IPS-15b (cell line): ENCODE measurements around the gene SAFB.

Experiments
- H3K27me3 ChIP-seq: one replicate; pipeline ENCODE4 v1.6.1; 2013; ENCODE audit warnings: low read length; ENCODE audit not compliant: control insufficient read depth, insufficient read depth
- H3K36me3 ChIP-seq: one replicate; pipeline ENCODE4 v1.6.1; 2013; ENCODE audit warnings: low read length; ENCODE audit not compliant: control insufficient read depth, insufficient read depth
- H3K4me1 ChIP-seq: one replicate; pipeline ENCODE4 v1.6.1; 2013; ENCODE audit warnings: mild to moderate bottlenecking, low read length; ENCODE audit not compliant: control insufficient read depth, insufficient read depth
- H3K4me3 ChIP-seq: one replicate; pipeline ENCODE4 v1.5.1; 2013; ENCODE audit warnings: low read depth, low read length
- H3K9ac ChIP-seq: one replicate; pipeline ENCODE4 v1.6.1; 2013; ENCODE audit warnings: low read depth, mild to moderate bottlenecking, low read length
- H3K9me3 ChIP-seq: one replicate; pipeline ENCODE4 v1.6.1; 2013; ENCODE audit warnings: mild to moderate bottlenecking, low read length; ENCODE audit not compliant: control insufficient read depth, insufficient read depth

The SAFB gene

GRCh38 chr19:5674714-5675113, 51.8 kb downstream of the SAFB start:
- Histone ChIP-seq H3K9ac (no peak overlapping the region), H3K27me3 (no peaks in the 10 kb centered on the region), H3K9me3 (no peaks in the 10 kb centered on the region), H3K36me3 (peaks cover 18% of the 10 kb centered on the region), H3K4me1 (no peaks in the 10 kb centered on the region), H3K4me3 (no peak overlapping the region)

DNA sequence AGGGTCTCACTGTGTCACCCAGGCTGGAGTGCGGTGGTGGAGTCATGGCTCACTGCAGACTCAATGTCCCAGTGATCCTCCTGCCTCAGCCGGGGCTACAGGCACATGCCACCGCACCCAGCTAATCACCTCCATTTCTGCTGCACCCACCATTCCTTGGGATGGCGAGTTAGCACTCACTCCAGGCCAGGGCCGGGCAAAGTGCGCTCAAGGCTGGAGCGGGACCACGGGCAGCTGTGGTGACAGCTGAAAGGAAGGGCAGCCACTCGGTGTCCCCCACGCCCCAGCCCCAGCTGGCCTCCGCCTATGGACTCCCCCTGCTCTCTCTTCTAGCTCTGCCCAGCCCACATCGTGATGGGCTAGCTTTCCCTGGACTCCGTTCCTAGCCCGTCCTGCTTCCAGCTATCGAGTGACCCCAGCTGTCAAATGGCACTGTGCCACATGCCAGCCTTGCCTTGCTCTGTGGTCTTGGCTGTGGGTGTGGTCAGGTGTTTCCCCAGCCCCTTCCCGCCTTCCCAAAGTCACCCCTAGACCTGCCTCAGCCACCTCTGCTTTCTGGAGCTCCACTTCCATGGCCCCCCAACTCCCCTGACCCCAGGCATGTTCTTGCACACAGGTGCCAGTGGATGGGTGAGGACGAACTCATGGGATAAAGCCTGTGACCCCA, 53.4 kb downstream of the SAFB start:
- Histone ChIP-seq H3K9ac (no peak overlapping the region), H3K36me3 (peaks cover 16% of the 10 kb centered on the region), H3K4me1 (no peaks in the 10 kb centered on the region), H3K27me3 (no peaks in the 10 kb centered on the region), H3K4me3 (no peak overlapping the region), H3K9me3 (no peaks in the 10 kb centered on the region)

DNA sequence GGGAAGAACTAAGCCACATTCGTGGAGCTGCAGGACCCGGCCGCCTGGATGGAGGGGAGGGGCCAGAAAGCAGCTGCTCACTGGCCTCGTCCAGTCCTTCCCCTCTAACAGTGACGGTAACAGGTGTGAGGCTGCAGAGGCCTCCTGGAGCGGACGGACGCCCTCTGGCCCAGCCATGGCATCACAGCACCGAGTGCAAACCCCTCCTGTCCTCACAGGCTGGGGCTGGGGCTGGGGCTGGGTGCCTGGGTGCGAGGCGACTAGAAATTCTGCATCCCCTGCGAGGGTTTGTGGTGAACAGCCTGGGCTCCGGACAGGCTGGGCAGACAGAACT, 53.9 kb downstream of the SAFB start:
- Histone ChIP-seq H3K36me3 (peaks cover 13% of the 10 kb centered on the region), H3K4me1 (no peaks in the 10 kb centered on the region), H3K9me3 (no peaks in the 10 kb centered on the region), H3K9ac (no peak overlapping the region), H3K4me3 (no peak overlapping the region), H3K27me3 (peaks cover 2% of the 10 kb centered on the region)

- Histone ChIP-seq H3K4me1 (no peaks in the 10 kb centered on the region), H3K36me3 (peaks cover 10% of the 10 kb centered on the region), H3K9ac (no peak overlapping the region)
Measured at GRCh38 chr19:5677136-5677535, 54.3 kb downstream of the SAFB start.

GRCh38 chr19:5677580-5677979, 54.7 kb downstream of the SAFB start:
- H3K4me1 ChIP-seq: no peaks in the 10 kb centered on the region
- no peak overlapping the region for H3K9ac ChIP-seq
- H3K36me3 ChIP-seq: peaks cover 10% of the 10 kb centered on the region
- H3K27me3 ChIP-seq: peaks cover 2% of the 10 kb centered on the region
- no peaks in the 10 kb centered on the region for H3K9me3 ChIP-seq
- H3K4me3 ChIP-seq: no peak overlapping the region

More at GRCh38 chr19:5677136-5677535, 54.3 kb downstream of the SAFB start:
- Histone ChIP-seq H3K9me3 (no peaks in the 10 kb centered on the region), H3K27me3 (peaks cover 2% of the 10 kb centered on the region), H3K4me3 (no peak overlapping the region)

DNA sequence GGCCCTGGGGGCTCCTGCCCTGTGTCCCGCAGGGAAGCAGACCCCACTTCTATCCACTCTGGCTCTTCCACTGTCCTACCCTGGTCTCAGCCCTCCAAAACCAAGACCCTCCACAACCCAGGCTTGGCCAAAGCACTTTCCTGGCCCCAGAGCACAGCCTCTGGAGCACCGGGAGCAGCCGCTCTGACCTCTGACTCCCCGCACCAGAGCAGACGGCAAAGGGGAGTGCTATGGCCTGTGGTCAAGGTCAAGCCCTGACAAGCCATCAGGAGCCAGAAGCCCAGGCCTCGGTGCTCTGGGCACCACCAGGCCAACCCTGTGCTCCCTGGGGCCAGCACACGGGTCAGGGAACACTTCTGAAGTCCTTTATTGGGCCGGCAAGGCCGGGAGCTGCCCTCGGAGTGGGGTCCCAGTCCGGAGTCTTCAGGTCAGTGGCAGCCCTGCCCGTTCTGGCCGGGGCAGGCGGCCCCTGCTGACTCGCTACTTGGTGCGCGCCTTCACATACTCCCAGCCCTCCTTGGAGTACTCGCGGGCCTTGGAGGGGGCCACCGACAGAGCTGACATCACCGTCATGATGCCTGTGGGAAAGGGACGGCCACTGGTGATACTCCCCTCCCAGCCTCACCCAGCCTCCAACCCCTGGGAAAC, 55.3 kb downstream of the SAFB start:
- Histone ChIP-seq H3K4me3 (no peak overlapping the region), H3K9me3 (no peaks in the 10 kb centered on the region), H3K36me3 (peaks cover 10% of the 10 kb centered on the region), H3K4me1 (no peaks in the 10 kb centered on the region), H3K27me3 (peaks cover 2% of the 10 kb centered on the region), H3K9ac (no peak overlapping the region)

GRCh38 chr19:5679289-5680083, 56.6 kb downstream of the SAFB start:
- peak overlapping the region; percentile 81 for H3K9ac ChIP-seq
- H3K9me3 ChIP-seq: no peaks in the 10 kb centered on the region
- peak overlapping the region; percentile 90 for H3K4me3 ChIP-seq
- peaks cover 10% of the 10 kb centered on the region for H3K36me3 ChIP-seq
- H3K27me3 ChIP-seq: peaks cover 2% of the 10 kb centered on the region
- no peaks in the 10 kb centered on the region for H3K4me1 ChIP-seq

DNA sequence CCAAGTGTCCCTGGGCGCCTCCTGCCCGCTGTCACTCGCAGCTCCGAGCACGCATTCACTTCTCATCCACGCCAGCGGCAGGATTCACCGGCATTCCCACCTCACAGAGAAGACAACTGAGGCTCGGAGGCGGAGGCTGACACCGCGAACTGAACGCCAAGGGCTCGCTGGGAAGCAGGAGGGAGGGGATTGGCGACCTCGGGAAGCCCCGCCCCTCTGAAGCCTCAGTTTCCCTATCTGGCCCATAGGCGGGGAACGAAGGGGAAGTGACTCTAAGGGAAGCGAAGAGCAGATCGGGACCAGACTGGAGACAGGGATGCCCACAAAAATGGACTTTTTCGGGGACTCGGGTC, 57.2 kb downstream of the SAFB start:
- peak overlapping the region; percentile 81 for H3K9ac ChIP-seq

GRCh38 chr19:5680437-5681368, 57.8 kb downstream of the SAFB start, which contains the start of the genes HSD11B1L and MICOS13:
Gene HSD11B1L (plus strand): TSS chr19:5681027. CDS start chr19:5684833, 3,806 bp downstream.
Gene MICOS13 (minus strand): TSS chr19:5680516. CDS start chr19:5680486, 30 bp downstream.
- Histone ChIP-seq H3K4me3 (peak within 1 kb of the TSS; percentile 90), H3K4me1 (no peaks in the 10 kb centered on the region), H3K36me3 (peaks cover 10% of the 10 kb centered on the region), H3K27me3 (peaks cover 2% of the 10 kb centered on the region), H3K9ac (peak within 1 kb of the TSS; percentile 81), H3K9me3 (no peaks in the 10 kb centered on the region)

More for the DNA sequence above, 57.2 kb downstream of the SAFB start:
- H3K36me3 ChIP-seq: peaks cover 10% of the 10 kb centered on the region
- peaks cover 2% of the 10 kb centered on the region for H3K27me3 ChIP-seq
- H3K4me3 ChIP-seq: peak overlapping the region; percentile 90
- no peaks in the 10 kb centered on the region for H3K9me3 ChIP-seq
- H3K4me1 ChIP-seq: no peaks in the 10 kb centered on the region

DNA sequence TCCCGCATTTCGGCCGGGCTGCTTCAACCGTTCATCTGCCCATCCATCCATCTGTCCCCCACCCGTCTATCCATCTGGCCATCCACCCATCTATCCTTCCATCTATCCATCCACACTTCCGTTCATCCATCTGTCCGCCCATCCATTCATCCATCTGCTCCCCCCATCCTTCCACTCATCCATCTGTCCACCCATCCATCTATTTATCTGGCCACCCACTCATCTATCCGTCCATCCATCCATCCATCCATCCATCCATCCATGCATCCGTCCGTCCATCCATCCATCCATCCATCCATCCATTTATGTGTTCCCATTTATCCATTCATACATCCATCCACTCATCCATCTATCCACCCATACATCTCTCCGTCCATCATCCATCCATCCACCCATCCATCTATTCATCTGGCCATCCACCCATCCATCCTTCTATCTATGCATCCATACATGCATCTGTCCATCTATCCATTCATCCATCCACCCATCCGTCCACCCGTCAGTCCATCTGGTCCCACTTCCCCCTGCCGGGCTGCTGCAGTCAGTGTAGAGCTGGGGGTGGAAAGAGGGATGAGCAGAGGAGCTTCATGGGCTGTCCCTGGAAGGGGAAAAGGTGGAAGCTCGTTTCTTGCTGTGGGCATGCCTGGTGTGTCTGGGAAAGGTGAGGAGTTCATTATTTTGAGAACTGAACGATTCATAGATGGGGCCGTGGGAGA, 58.7 kb downstream of the SAFB start:
- Histone ChIP-seq H3K4me1 (no peaks in the 10 kb centered on the region), H3K36me3 (peaks cover 10% of the 10 kb centered on the region), H3K4me3 (peak overlapping the region; percentile 90), H3K27me3 (peaks cover 2% of the 10 kb centered on the region), H3K9me3 (no peaks in the 10 kb centered on the region), H3K9ac (no peak overlapping the region)
